ENCODE data around the gene KLHDC7A. TPM values are rescaled to one million over a fixed set of nuclear protein-coding genes. Genes with fewer than 3 reads are reported as not detected.

KLHDC7A gene
- total and polyA plus RNA-seq, 2 donors (not counting 3 experiments of a cell fraction or from before 2014, with no cell fraction given), result not detected

DNA sequence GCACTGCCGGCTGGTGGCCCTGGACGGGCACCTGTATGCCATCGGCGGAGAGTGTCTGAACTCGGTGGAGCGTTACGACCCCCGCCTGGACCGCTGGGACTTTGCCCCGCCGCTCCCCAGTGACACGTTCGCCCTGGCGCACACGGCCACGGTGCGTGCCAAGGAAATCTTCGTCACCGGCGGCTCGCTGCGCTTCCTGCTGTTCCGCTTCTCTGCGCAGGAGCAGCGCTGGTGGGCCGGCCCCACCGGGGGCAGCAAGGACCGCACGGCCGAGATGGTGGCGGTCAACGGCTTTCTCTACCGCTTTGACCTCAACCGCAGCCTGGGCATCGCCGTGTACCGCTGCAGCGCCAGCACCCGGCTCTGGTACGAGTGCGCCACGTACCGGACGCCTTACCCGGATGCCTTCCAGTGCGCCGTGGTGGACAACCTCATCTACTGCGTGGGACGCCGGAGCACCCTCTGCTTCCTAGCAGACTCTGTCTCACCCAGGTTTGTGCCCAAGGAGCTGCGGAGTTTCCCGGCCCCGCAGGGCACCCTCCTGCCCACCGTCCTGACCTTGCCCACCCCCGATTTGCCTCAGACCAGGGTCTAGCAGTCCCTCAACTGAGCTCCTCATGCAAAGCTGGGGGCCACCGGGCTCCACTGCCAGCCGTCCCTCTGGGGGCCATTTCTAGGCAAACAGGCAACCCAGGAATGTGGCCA lies 2.1 kb downstream of the KLHDC7A start:
- dilution Hi-C loops (cut with MboI; ENCODE audit: extremely low pct_ligation_motif_present, low sequenced_read_pairs), result no loop called here
- no peaks in the 10 kb centered on the region for H3K27me3 ChIP-seq (ENCODE audit: control insufficient read depth in 2 of 2, insufficient read depth in 2 of 2, low read length in 2 of 2)
- H3K9me3 ChIP-seq (replicated peaks; ENCODE audit: control insufficient read depth, insufficient read depth, low read length), result no peaks in the 10 kb centered on the region
- H3K4me2 ChIP-seq (ENCODE audit: insufficient read depth, low read length), result no peak overlapping the region
- no peak for FAIRE-seq
- no peaks in the 10 kb centered on the region for H3K4me1 ChIP-seq (ENCODE audit: control insufficient read depth, extremely low read depth, insufficient read depth, low read length)
- H2AFZ ChIP-seq (ENCODE audit: low read depth, low read length), result no peak overlapping the region
- ChIA-PET CTCF (no interaction called here), POLR2A (no interaction called here)
- H3K79me2 ChIP-seq (ENCODE audit: control insufficient read depth, insufficient read depth, low read length), result no peaks in the 10 kb centered on the region
- H3K36me3 ChIP-seq (ENCODE audit: control insufficient read depth in 2 of 2, extremely low read depth in 1 of 2, insufficient read depth in 2 of 2, low read length in 2 of 2), result no peaks in the 10 kb centered on the region
- intact Hi-C loops (cut with micrococcal nuclease), result no loop called here
- no TSS peak for BruUV-seq (replicated peaks)
- no peak overlapping the region for H3K4me3 ChIP-seq (replicated peaks in 1 of 3; ENCODE audit: insufficient read depth in 1 of 3, low read depth in 1 of 3, low read length in 3 of 3)
- no peaks in the 10 kb centered on the region for H4K20me1 ChIP-seq (replicated peaks; ENCODE audit: control insufficient read depth, extremely low read depth, insufficient read depth, low read length)
- H3K9ac ChIP-seq (replicated peaks; ENCODE audit: extremely low read depth, insufficient read depth, low read length), result no peak overlapping the region
- no peak for TF ChIP-seq GATA2 (IDR thresholded peaks at IDR 0.05; ENCODE audit: insufficient read depth, insufficient read length, low read depth, low read length)
- TF ChIP-seq JUN (IDR thresholded peaks at IDR 0.05; ENCODE audit: borderline replicate concordance, insufficient read depth, insufficient read length, low read depth), result no peak
- TF ChIP-seq POLR2AphosphoS5 (IDR thresholded peaks at IDR 0.05; ENCODE audit: insufficient read depth, low read depth, low read length), result no peak
- TF ChIP-seq POLR2A (IDR thresholded peaks at IDR 0.05; ENCODE audit: low read depth, low read length), result no peak
- TF ChIP-seq FOS (IDR thresholded peaks at IDR 0.05; ENCODE audit: borderline replicate concordance, insufficient read depth, low read length), result no peak
- TF ChIP-seq EZH2 (IDR thresholded peaks at IDR 0.05; ENCODE audit: borderline replicate concordance, low read depth, low read length, severe bottlenecking), result no peak
- TF ChIP-seq MYC (IDR thresholded peaks at IDR 0.05; ENCODE audit: low read depth, low read length), result no peak
- TF ChIP-seq CTCF (IDR thresholded peaks at IDR 0.05; ENCODE audit: extremely low read depth in 1 of 2, insufficient read depth in 1 of 2, low read depth in 1 of 2, low read length in 2 of 2), result no peak
- TF ChIP-seq MAX (IDR thresholded peaks at IDR 0.05; ENCODE audit: insufficient read depth, insufficient read length), result no peak
- no peak for DNase-seq (ENCODE audit: low read depth, low spot score)
- H3K9me1 ChIP-seq (replicated peaks; ENCODE audit: control insufficient read depth, extremely low read depth, insufficient read depth, low read length), result no peaks in the 10 kb centered on the region
- no peak overlapping the region for H3K27ac ChIP-seq (ENCODE audit: insufficient read depth, low read depth, low read length)

Data from endothelial cell of umbilical vein (primary cell).